OCI-LY3 (cell line): ENCODE results near the gene ZNF77.

Experiments used
- H2AFZ ChIP-seq: fragments of 200-600, 300-600 bp; shearing (Covaris generic); 2 replicates; pipeline ENCODE4 v1.6.0; 2014; ENCODE audit warnings: antibody characterized with exemption, low read depth, low read length
- H3K27ac ChIP-seq: fragments of 200-600, 300-600 bp; sonication (generic); 2 replicates; pipeline ENCODE4 v1.5.1; 2014; ENCODE audit warnings: mild to moderate bottlenecking, low read length, moderate library complexity, mixed read lengths
- H3K27me3 ChIP-seq: fragments of 200-600, 300-600 bp; sonication (generic); 2 replicates; pipeline ENCODE4 v1.6.1; 2014; ENCODE audit warnings: low read depth, low read length, mixed read lengths
- H3K36me3 ChIP-seq: fragments of 200-600, 300-600 bp; sonication (generic); replicated peaks from 2 replicates; pipeline ENCODE3; 2014; ENCODE audit warnings: low read depth, low read length, mixed read lengths
- H3K4me1 ChIP-seq: fragments of 300-600, 200-600 bp; sonication (generic); 2 replicates; pipeline ENCODE4 v1.6.1; 2014; ENCODE audit warnings: low read length, mixed read lengths
- H3K4me2 ChIP-seq: fragments of 200-600, 300-600 bp; sonication (generic); 2 replicates; pipeline ENCODE4 v1.6.1; 2014; ENCODE audit warnings: low read length, mixed read lengths
- H3K4me3 ChIP-seq: fragments of 300-600, 200-600 bp; sonication (generic); 2 replicates; pipeline ENCODE4 v1.5.1; 2014; ENCODE audit warnings: antibody characterized with exemption, mild to moderate bottlenecking, low read length, moderate library complexity
- H3K79me2 ChIP-seq: fragments of 300-600, 200-600 bp; shearing (Covaris generic); 2 replicates; pipeline ENCODE4 v1.6.1; 2014; ENCODE audit warnings: mild to moderate bottlenecking, low read length, mixed read lengths
- H3K9ac ChIP-seq: fragments of 300-600, 200-600 bp; shearing (Covaris generic); 2 replicates; pipeline ENCODE4 v1.6.0; 2014; ENCODE audit warnings: mild to moderate bottlenecking, low read length, moderate library complexity
- H3K9me3 ChIP-seq: fragments of 200-600, 300-600 bp; shearing (Covaris generic); 2 replicates; pipeline ENCODE4 v1.6.1; 2014; ENCODE audit warnings: low read length, mixed read lengths; ENCODE audit not compliant: insufficient read depth
- H4K20me1 ChIP-seq: fragments of 200-600, 300-600 bp; sonication (generic); 2 replicates; pipeline ENCODE4 v1.6.1; 2016; ENCODE audit warnings: low read length, mixed read lengths; ENCODE audit not compliant: insufficient read depth
- EZH2phosphoT487 ChIP-seq: fragments of 200-600 bp; shearing (Covaris generic); IDR thresholded peaks from 2 replicates; pipeline ENCODE4 v1.6.1; 2018; ENCODE audit warnings: antibody characterized with exemption, mixed run types, low read depth
- TF ChIP-seq, protein P1 (sequence below): fragments of 200-600, 300-600 bp; sonication (generic); IDR thresholded peaks from 2 replicates; pipeline ENCODE4 v1.5.1; 2014; ENCODE audit warnings: antibody characterized with exemption, low read length, low read depth

Gene ZNF77

DNA sequence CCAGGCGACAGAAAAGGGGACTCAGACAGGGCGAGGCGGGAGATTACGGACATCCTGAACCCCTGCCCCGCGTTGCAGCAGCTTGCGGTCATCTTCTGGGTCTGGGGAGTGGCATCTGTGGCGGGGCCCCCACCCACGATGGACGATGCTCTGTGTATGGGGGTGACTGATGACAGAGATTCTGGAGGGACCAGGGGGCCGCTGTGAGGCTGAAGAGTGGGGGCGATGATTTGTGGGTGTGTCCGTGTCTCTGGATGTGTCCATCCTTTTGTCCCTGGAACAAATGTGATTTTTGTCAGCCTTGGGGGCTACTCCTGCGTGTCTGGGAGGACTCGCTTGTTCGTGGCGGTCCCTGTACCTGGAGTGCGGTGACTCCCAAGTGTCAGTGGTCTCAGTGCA is 17.7 kb downstream of the ZNF77 start:
- Histone ChIP-seq H3K27ac (no peak overlapping the region), H3K4me3 (no peak overlapping the region), H3K4me1 (peaks cover 5% of the 10 kb centered on the region), H3K27me3 (no peaks in the 10 kb centered on the region), H3K36me3 (peaks cover 4% of the 10 kb centered on the region), H3K9me3 (no peaks in the 10 kb centered on the region), H3K79me2 (no peaks in the 10 kb centered on the region), H4K20me1 (no peaks in the 10 kb centered on the region), H3K4me2 (no peak overlapping the region), H3K9ac (no peak overlapping the region), H2AFZ (no peak overlapping the region)
- no peak for TF ChIP-seq EZH2phosphoT487
- TF ChIP-seq, protein P1, sequence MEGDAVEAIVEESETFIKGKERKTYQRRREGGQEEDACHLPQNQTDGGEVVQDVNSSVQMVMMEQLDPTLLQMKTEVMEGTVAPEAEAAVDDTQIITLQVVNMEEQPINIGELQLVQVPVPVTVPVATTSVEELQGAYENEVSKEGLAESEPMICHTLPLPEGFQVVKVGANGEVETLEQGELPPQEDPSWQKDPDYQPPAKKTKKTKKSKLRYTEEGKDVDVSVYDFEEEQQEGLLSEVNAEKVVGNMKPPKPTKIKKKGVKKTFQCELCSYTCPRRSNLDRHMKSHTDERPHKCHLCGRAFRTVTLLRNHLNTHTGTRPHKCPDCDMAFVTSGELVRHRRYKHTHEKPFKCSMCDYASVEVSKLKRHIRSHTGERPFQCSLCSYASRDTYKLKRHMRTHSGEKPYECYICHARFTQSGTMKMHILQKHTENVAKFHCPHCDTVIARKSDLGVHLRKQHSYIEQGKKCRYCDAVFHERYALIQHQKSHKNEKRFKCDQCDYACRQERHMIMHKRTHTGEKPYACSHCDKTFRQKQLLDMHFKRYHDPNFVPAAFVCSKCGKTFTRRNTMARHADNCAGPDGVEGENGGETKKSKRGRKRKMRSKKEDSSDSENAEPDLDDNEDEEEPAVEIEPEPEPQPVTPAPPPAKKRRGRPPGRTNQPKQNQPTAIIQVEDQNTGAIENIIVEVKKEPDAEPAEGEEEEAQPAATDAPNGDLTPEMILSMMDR = no peak

DNA sequence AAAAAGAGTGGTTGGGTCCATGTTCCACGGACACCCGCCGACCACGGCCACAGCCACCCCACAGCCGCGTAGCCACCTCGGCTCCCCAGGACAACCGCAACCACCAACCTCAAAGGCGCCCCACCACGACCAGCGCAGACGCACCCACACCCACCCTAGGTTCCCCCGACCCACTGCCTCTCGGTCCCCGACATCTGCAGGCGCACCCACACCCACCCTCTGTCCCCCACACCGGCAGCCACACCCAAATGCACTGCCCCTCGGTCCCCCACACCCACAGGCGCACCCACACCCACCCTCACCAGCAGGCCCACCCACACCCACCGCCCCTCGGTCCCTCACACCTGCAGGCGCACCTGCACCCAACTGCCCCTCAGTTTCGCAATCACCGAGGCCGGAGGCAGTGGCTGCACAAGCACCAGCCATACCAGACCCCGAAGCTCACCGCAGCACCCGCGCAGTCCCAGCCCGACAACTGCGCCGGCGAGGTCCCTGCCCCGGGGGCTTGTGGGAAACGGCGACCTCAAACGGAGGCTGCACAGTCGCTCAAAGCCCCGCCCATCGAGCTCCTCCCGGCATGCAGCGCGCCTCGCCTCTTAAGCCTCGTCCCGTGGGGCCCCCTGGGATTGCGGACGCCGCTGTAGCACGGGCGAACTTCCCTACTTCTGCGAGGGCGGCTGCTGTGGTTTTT is 18.3 kb downstream of the ZNF77 start:
- Histone ChIP-seq H3K4me2 (no peak overlapping the region), H3K9ac (no peak overlapping the region), H3K36me3 (peaks cover 4% of the 10 kb centered on the region), H4K20me1 (no peaks in the 10 kb centered on the region), H3K27ac (no peak overlapping the region), H3K27me3 (no peaks in the 10 kb centered on the region), H3K79me2 (no peaks in the 10 kb centered on the region), H3K9me3 (no peaks in the 10 kb centered on the region), H3K4me1 (peaks cover 2% of the 10 kb centered on the region), H3K4me3 (no peak overlapping the region), H2AFZ (no peak overlapping the region)
- no peak for TF ChIP-seq EZH2phosphoT487
- TF ChIP-seq, protein P1 = no peak

DNA sequence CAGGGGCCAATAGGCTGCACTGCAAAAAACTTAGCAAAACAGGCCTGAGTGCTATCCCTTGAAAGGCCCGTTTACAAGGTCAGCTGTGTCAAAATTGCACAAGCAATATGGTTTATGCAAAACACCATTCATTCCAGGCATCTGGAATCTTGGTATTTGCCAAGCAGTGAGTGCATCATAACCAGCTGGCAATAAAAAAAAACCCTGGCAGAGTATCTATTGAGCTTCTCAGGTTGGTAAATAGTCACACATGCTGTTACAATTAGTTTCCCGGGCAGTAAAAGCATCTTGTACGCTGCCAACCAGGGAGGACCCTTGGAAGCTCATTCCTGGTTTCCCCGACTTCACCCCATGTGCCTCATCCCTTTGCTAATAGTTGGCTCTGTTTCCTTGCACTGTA is 21.3 kb downstream of the ZNF77 start:
- no peak overlapping the region for H3K27ac ChIP-seq
- H3K4me1 ChIP-seq = no peaks in the 10 kb centered on the region
- no peak overlapping the region for H2AFZ ChIP-seq
- no peaks in the 10 kb centered on the region for H3K79me2 ChIP-seq
- no peaks in the 10 kb centered on the region for H3K9me3 ChIP-seq
- H3K4me3 ChIP-seq = no peak overlapping the region
- H3K4me2 ChIP-seq = no peak overlapping the region
- no peaks in the 10 kb centered on the region for H3K27me3 ChIP-seq
- H4K20me1 ChIP-seq = no peaks in the 10 kb centered on the region
- no peak overlapping the region for H3K9ac ChIP-seq
- TF ChIP-seq, protein P1 = no peak
- TF ChIP-seq EZH2phosphoT487 = no peak
- peaks cover 10% of the 10 kb centered on the region for H3K36me3 ChIP-seq

DNA sequence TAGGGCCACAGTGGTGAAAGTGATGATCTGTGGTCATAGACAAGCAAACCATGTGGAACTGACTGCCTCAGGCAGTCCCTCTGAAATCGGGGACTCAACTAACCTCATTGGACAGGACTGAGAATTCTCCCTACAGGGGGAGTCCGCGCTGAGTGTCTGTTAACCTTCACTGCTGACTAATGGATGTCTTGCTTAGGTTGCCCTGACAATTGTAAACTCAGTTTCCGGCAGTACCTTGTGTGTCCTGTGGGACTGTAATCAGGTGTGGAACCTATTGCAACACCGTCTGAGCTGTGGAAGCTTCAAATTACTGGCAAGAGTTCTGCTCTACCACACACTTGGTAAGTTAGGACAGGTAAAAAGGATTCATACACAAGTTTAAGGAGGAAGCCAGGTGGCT is 21.8 kb downstream of the ZNF77 start:
- Histone ChIP-seq H3K4me1 (no peaks in the 10 kb centered on the region), H2AFZ (no peak overlapping the region), H3K27ac (no peak overlapping the region), H3K27me3 (no peaks in the 10 kb centered on the region), H3K79me2 (no peaks in the 10 kb centered on the region), H3K9me3 (no peaks in the 10 kb centered on the region), H3K36me3 (peaks cover 15% of the 10 kb centered on the region), H3K9ac (no peak overlapping the region), H3K4me3 (no peak overlapping the region), H3K4me2 (no peak overlapping the region), H4K20me1 (no peaks in the 10 kb centered on the region)
- no peak for TF ChIP-seq EZH2phosphoT487
- TF ChIP-seq, protein P1 = no peak
